Measurements from ENCODE around the gene EPC2.

The EPC2 gene

DNA sequence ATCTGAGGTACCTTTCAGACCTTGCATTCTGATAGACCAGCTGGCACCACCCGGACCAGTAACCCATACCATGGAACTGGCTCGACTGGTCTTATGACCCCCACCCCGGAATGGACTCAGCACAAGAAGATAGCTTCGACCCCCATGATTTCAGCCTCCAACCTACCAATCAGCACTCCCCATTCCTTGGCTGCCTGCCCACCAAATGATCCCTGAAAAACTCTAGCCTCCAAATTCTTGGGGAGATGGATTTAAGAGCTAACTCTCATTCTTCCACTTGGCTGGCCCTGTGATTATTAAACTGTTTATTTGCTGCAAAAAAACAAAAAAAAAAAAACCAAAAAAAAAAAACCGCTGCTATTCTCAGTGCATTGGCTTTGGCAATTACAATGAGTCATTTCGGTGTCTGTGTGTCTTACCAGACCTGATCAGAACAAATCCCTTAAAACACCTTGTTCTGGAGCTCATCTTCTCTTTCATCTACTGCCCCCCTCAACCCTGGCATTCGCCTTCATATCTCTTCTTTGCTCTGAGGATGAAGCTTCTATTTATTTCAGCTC is 170.4 kb downstream of the EPC2 start:
- FAIRE-seq: no peak

DNA sequence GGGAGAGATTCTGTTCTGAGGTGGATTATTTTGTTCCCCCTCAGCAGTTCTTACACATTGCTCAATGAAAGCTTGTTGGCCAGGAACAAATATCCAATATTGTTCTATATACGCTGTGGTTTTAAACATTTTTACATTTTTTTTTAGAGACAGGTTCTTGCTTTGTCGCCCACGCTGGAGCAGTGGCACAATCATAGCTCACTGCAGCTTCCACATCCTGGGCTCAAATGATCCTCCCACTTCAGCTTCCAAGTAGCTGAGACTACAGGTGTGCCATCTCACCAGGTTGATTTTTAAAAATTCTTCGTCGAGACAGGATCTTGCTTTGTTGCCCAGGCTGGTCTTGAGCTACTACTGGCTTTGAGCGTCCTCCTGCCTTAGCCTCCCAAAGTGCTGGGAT is 171.6 kb downstream of the EPC2 start:
- no peak for FAIRE-seq

DNA sequence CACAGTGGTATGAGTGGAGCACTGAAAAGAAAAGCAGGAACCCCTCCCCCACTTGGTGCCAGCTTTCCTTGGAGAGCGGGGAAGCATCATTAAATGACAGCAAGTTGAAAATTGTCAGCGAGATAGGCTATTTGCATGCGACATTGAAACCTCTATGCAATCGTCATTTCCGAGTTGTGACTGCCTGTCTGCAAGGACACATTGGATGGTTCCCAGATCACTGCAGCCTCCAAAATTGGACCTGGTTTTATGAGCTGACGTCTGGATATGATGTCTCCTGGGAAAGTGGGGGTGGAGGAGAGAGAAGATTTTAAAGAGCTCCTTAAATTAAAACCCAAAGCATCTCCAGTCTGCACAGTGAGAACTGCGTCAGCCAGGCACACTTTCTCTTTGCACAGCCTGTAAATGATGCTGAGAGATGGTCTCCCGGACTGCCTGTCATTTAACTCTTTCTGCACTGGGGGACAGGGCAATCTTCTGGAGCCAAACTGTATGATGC is 172.7 kb downstream of the EPC2 start:
- no peak for FAIRE-seq

DNA sequence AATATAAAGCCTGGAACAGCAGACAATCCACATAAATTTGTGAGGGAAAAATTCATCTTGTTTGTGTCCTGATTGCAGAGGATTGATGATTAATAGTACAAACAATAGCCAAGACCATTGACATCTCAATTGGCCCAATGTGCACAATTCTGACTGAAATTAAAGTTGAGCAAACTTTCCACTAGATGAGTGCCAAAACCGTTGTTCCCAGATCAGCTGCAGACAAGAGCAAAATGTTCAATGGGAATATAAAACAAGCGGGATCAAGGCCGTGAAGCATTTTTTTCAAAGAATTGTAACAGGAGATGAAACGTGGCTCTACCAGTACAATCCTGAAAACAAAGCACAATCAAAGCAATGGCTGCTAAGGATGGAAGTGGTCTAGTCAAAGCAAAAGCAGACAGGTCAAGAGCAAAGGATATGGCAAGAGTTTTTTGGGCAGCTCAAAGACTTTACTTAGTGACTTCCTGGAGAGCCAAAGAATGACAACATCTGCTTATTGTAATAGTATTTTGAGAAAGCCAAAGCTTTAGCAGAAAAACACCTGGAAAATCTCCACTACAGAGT is 174.6 kb downstream of the EPC2 start:
- no peak for FAIRE-seq

DNA sequence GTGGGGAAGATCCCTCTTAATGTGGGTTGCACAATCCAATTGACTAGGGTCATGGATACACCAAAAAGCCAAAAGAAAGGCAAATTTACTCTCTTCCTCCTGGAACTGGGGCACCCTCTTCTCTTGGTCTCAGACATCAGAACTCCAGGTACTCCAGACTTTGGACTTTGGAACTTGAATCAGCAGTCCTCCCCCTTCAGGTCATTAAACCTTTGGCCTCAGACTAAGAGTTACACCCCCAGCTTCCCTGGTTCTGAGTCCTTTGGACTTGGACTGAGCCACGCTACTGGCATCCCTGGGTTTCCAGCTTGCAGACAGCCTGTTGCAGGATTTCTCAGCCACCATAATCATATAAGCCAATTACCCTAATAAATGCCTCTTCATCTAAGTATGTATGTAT is 179.6 kb downstream of the EPC2 start:
- no peak for FAIRE-seq

DNA sequence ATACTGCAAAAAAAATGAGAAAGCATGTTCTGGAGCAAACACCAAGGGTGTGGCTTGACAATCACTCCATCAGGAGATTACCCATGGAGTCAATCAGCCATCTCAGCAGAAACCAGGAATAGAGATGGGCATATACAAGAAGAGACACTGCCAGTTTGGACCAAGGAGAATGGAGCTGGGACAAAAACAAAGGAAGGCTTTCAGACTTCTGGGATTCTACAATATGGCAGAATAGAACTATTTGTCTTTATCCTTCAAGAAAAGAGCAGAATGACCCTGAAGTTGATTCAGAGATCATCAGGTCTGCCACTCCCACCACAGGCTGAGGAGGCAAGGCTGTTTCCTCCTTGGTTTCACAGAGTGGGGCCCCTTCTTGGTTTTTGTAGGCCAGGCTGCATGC is 182.2 kb downstream of the EPC2 start:
- FAIRE-seq: no peak

DNA sequence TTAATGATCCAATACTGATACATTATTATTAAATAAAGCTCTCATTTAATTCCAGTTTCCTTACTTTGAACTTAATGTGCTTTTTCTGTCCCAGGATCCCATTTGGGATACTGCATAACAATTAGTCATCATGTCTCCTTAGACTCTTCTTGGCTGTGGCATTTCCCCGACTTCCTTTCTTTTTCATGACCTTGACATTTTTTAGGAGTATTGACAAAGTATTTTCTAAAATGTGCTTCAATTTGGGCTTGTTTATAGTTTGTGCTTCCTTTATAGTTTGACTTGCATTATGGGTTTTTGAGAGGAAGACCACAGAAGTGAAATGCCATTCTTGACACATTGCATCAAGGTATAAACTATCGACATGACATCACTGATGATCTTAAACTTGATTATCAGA is 184.4 kb downstream of the EPC2 start:
- no peak for FAIRE-seq

DNA sequence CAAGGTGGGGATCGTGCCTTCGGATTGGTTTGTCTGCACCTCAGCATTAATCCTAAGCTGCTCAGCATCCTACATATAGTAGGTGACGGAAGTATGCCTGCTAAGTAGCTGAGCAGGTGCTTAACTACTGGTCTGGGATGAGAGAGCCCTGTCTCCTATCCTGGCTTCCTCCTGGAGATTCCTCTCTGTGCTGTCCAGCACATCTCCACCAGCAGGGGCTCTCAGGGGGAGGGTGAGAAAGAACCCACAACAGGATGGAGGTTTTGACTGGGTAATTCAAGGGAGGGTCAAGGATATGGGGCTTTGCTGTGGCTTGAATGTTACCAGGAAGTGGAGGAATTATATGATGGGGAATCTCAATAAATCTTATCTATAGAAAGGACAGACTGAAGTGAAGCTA is 185.1 kb downstream of the EPC2 start:
- FAIRE-seq: no peak

DNA sequence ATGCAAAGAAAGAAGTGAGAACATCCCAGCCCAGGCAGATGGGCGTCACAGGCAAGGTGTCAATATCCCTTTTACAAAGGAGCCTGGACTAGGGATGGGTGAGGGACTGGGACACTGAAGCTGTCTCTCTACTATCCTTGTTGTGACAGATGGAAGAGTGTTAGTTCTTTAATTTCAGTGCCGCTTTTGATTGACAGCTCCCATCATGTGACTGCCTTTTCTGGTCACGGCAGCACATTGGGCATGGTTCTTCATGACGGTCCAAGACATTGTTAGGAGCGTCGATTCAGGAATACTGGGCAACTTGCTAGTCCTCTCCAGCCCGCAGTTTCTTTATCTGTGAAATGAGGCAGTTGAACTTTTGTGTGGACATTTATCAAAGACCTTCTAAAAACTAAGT is 188.1 kb downstream of the EPC2 start:
- FAIRE-seq: no peak
